Liver (tissue), 9 donors: Measurements from ENCODE around the gene TSPAN15. TPM values are rescaled to one million over a fixed set of nuclear protein-coding genes. Genes with fewer than 3 reads are reported as not detected.

Experiments used
- DNase-seq: peaks from one replicate; pipeline ENCODE4 v3.0.0-alpha.2; 2017; ENCODE audit warnings: low spot score
- H3K27ac ChIP-seq, 2 donors: one replicate each; pipeline ENCODE4 v1.7.0; 2013; ENCODE audit warnings: inconsistent platforms in 2 of 2, low read length in 2 of 2, control low read depth in 1 of 2, low read depth in 1 of 2, mild to moderate bottlenecking in 1 of 2
- H3K27me3 ChIP-seq, 4 donors: one replicate each; pipeline versions ENCODE4 v1.6.1 to v1.7.0; 2013; ENCODE audit warnings: low read length in 3 of 4, inconsistent platforms in 1 of 4, mild to moderate bottlenecking in 1 of 4, moderate library complexity in 1 of 4; ENCODE audit not compliant: control insufficient read depth in 4 of 4, insufficient read depth in 4 of 4
- H3K36me3 ChIP-seq, 4 donors: one replicate each; pipeline versions ENCODE4 v1.6.1 to v1.7.0; 2013; ENCODE audit warnings: low read length in 3 of 4, mild to moderate bottlenecking in 3 of 4, low read depth in 1 of 4, moderate library complexity in 1 of 4; ENCODE audit not compliant: control insufficient read depth in 4 of 4, insufficient read depth in 3 of 4
- H3K4me1 ChIP-seq, 4 donors: one replicate each; pipeline versions ENCODE4 v1.6.1 to v1.7.0; 2013; ENCODE audit warnings: low read length in 3 of 4, mild to moderate bottlenecking in 3 of 4, moderate library complexity in 1 of 4; ENCODE audit not compliant: control insufficient read depth in 4 of 4, insufficient read depth in 4 of 4
- H3K4me3 ChIP-seq, 3 donors: one replicate each; pipeline versions ENCODE4 v1.6.1 to v1.7.0; 2013; ENCODE audit warnings: low read length in 3 of 3, control low read depth in 1 of 3, low read depth in 1 of 3, mild to moderate bottlenecking in 1 of 3
- H3K9ac ChIP-seq, 2 donors: one replicate each; pipeline ENCODE4 v1.7.0; 2013; ENCODE audit warnings: low read length in 2 of 2, mild to moderate bottlenecking in 2 of 2, moderate library complexity in 2 of 2, control low read depth in 1 of 2, low read depth in 1 of 2
- H3K9me3 ChIP-seq, 4 donors: one replicate each; pipeline versions ENCODE4 v1.6.1 to v1.7.0; 2013; ENCODE audit warnings: low read length in 3 of 4; ENCODE audit not compliant: control insufficient read depth in 4 of 4
- ATF3 ChIP-seq: IDR thresholded peaks from 2 replicates; pipeline ENCODE4 v1.6.1; 2016; ENCODE audit warnings: antibody characterized with exemption
- CTCF ChIP-seq: fragments of 150-350 bp; IDR thresholded peaks from 2 replicates; pipeline ENCODE4 v1.5.1; 2017; ENCODE audit warnings: improper control_type of control experiment, low read depth, low read length; ENCODE audit not compliant: missing input control
- EGR1 ChIP-seq, 2 donors: IDR thresholded peaks; 2 replicates each; pipeline ENCODE4 v1.6.1; 2016 to 2018; ENCODE audit warnings: antibody characterized with exemption in 2 of 2, low read depth in 2 of 2
- FOXA1 ChIP-seq: IDR thresholded peaks from 2 replicates; pipeline ENCODE4 v1.6.1; 2016; ENCODE audit warnings: antibody characterized with exemption
- FOXA2 ChIP-seq: IDR thresholded peaks from 2 replicates; pipeline ENCODE4 v1.6.1; 2016; ENCODE audit warnings: antibody characterized with exemption
- GABPA ChIP-seq, 2 donors: IDR thresholded peaks in 1 of 2; conservative IDR thresholded peaks in 1 of 2; 2 replicates each; pipeline ENCODE4 v1.6.1; 2016; ENCODE audit warnings: antibody characterized with exemption in 2 of 2, mild to moderate bottlenecking in 1 of 2, moderate library complexity in 1 of 2
- HNF4A ChIP-seq, 2 donors: conservative IDR thresholded peaks; 2 replicates each; pipeline ENCODE4 v1.6.1; 2016; ENCODE audit warnings: antibody characterized with exemption in 2 of 2, mild to moderate bottlenecking in 2 of 2
- HNF4G ChIP-seq: IDR thresholded peaks from 2 replicates; pipeline ENCODE4 v1.6.1; 2016; ENCODE audit warnings: antibody characterized with exemption
- JUND ChIP-seq, 2 donors: IDR thresholded peaks; 2 replicates each; pipeline ENCODE4 v1.6.1; 2016; ENCODE audit warnings: antibody characterized with exemption in 2 of 2
- NR2F2 ChIP-seq: IDR thresholded peaks from 2 replicates; pipeline ENCODE4 v1.6.1; 2016; ENCODE audit warnings: antibody characterized with exemption
- RAD21 ChIP-seq, 2 donors: IDR thresholded peaks; 2 replicates each; pipeline ENCODE4 v1.6.1; 2016; ENCODE audit warnings: antibody characterized with exemption in 2 of 2, mild to moderate bottlenecking in 2 of 2
- REST ChIP-seq: IDR thresholded peaks from 2 replicates; pipeline ENCODE4 v1.6.1; 2016; ENCODE audit warnings: antibody characterized with exemption, mild to moderate bottlenecking
- RXRA ChIP-seq, 2 donors: IDR thresholded peaks; 2 replicates each; pipeline ENCODE4 v1.6.1; 2017 to 2018; ENCODE audit warnings: antibody characterized with exemption in 2 of 2, mild to moderate bottlenecking in 1 of 2
- SP1 ChIP-seq: IDR thresholded peaks from 2 replicates; pipeline ENCODE4 v1.6.1; 2018; ENCODE audit warnings: antibody characterized with exemption, mild to moderate bottlenecking
- TAF1 ChIP-seq: conservative IDR thresholded peaks from 2 replicates; pipeline ENCODE4 v1.6.1; 2016; ENCODE audit warnings: antibody characterized with exemption, mild to moderate bottlenecking
- YY1 ChIP-seq: IDR thresholded peaks from 2 replicates; pipeline ENCODE4 v1.6.1; 2016; ENCODE audit warnings: antibody characterized with exemption, mild to moderate bottlenecking
- ZBTB33 ChIP-seq: IDR thresholded peaks from 2 replicates; pipeline ENCODE4 v1.6.1; 2016; ENCODE audit warnings: antibody characterized with exemption
- whole genome bisulfite sequencing: extraction: QIAGEN DNeasy Blood & Tissue Kit; methylation state at CpG from one replicate; pipeline ENCODE4 v1.1.7; 2013; 5-methylcytosine and 5-hydroxymethylcytosine counted together
- polyA plus RNA-seq, 2 donors: library from polyadenylated mRNA; stranded (reverse) in 1 of 2; unstranded in 1 of 2; fragments of 200-250 nt in 1 of 2; fragments of >200 nt in 1 of 2; fragmentation: Nextera tagmentation in 1 of 2; extraction: Ambion mirVana in 1 of 2; gene quantifications; one replicate each; pipeline versions ENCODE4 v1.2.1 to v1.2.3, GENCODE V29; 2013 to 2015
- total RNA-seq, 2 donors: library from RNA; depleted of rRNA; stranded (reverse); fragments of >200 nt; gene quantifications; one replicate each; pipeline ENCODE4 v1.2.3, GENCODE V29; 2014
- donor health status: healthy.
- donor health status: healthy.
- donor health status: healthy.
- donor health status: healthy.
- donor health status: healthy.

Gene TSPAN15
- total and polyA plus RNA-seq, 4 donors: 2.0 to 4.3 (median 3.3) TPM

- Histone ChIP-seq H3K27me3 (no peaks in the 10 kb centered on the region), H3K4me1 (peaks cover 0 to 7% (median under 1%) of the 10 kb centered on the region in 4 donors), H3K9me3 (no peaks in the 10 kb centered on the region), H3K4me3 (no peak overlapping the region), H3K9ac (no peak overlapping the region), H3K27ac (no peak overlapping the region), H3K36me3 (no peaks in the 10 kb centered on the region)
- WGBS: 86% methylated on average over 8 of the region's 8 CpGs
- no peak for DNase-seq
- TF ChIP-seq HNF4A (conservative IDR thresholded peaks at IDR 0.05) (no peak), ATF3 (no peak), SP1 (no peak), RAD21 (IDR thresholded peaks at IDR 0.05) (no peak), TAF1 (no peak), REST (no peak), EGR1 (IDR thresholded peaks at IDR 0.05; ENCODE audit: low read depth in 2 of 2) (no peak), ZBTB33 (no peak), YY1 (no peak), RXRA (IDR thresholded peaks at IDR 0.05) (no peak), NR2F2 (no peak), HNF4G (no peak), CTCF (no peak), FOXA1 (no peak), FOXA2 (no peak), GABPA (IDR thresholded peaks at IDR 0.05 in 1 of 2, conservative IDR thresholded peaks at IDR 0.05 in 1 of 2) (no peak), JUND (IDR thresholded peaks at IDR 0.05) (no peak)
Measured at GRCh38 chr10:69477968-69478597, 26.8 kb downstream of the TSPAN15 start.
